ENCODE results near the gene QRSL1.

QRSL1 gene

GRCh38 chr6:106700581-106700980, 71.2 kb downstream of the QRSL1 start:
- TF ChIP-seq CTCF (conservative IDR thresholded peaks at IDR 0.05): no peak

GRCh38 chr6:106701201-106701600, 71.8 kb downstream of the QRSL1 start:
- peak overlapping the region; percentile 94 for H3K27ac ChIP-seq

More at GRCh38 chr6:106700581-106700980, 71.2 kb downstream of the QRSL1 start:
- H3K27ac ChIP-seq: peak overlapping the region; percentile 94; the same call in 1 of the 2 replicates

GRCh38 chr6:106702046-106702445, 72.7 kb downstream of the QRSL1 start:
- peak overlapping the region; percentile 94 for H3K27ac ChIP-seq
- no peak for TF ChIP-seq CTCF (conservative IDR thresholded peaks at IDR 0.05)

- peak overlapping the region; percentile 94 for H3K27ac ChIP-seq
- TF ChIP-seq CTCF (conservative IDR thresholded peaks at IDR 0.05): no peak
These were observed 73.2 kb downstream of the QRSL1 start for GRCh38 chr6:106702451-106703110.

- no peak for TF ChIP-seq CTCF (conservative IDR thresholded peaks at IDR 0.05)
- H3K27ac ChIP-seq: peak overlapping the region; percentile 94
These were observed 74.9 kb downstream of the QRSL1 start for GRCh38 chr6:106704327-106704726.

GRCh38 chr6:106705156-106705555, 75.8 kb downstream of the QRSL1 start:
- no peak for TF ChIP-seq CTCF (conservative IDR thresholded peaks at IDR 0.05)
- no peak overlapping the region for H3K27ac ChIP-seq

- H3K27ac ChIP-seq: no peak overlapping the region
These were observed 81.2 kb downstream of the QRSL1 start for GRCh38 chr6:106710580-106710979.

More at GRCh38 chr6:106710580-106710979, 81.2 kb downstream of the QRSL1 start:
- no peak for TF ChIP-seq CTCF (conservative IDR thresholded peaks at IDR 0.05)
